K562 (cell line): ENCODE data around the gene PTGR3. TPM values are rescaled to one million over a fixed set of nuclear protein-coding genes. Genes with fewer than 3 reads are reported as not detected.

Experiments used
- NR3C1 ChIP-seq: sonication (generic); formaldehyde crosslinking; IDR thresholded peaks from 2 replicates; pipeline ENCODE4 v1.8.1; 2022; ENCODE audit warnings: missing genetic modification reagents
- ZBTB40 ChIP-seq, 2 experiments: fragments of 450-650 bp in 1 of 2; sonication (generic) in 1 of 2; formaldehyde crosslinking in 1 of 2; IDR thresholded peaks; 2 replicates each; pipeline versions ENCODE4 v1.7.1 to v1.9.0; 2016 to 2022; ENCODE audit warnings: inconsistent platforms in 1 of 2, mild to moderate bottlenecking in 1 of 2, missing genetic modification reagents in 1 of 2
- polyA plus RNA-seq, 8 experiments: library from polyadenylated mRNA; depleted of rRNA in 4 of 8; stranded (reverse) in 5 of 8; unstranded in 3 of 8; fragments of >200 nt; fragmentation: Nextera tagmentation in 2 of 8; fragmentation: Illumina TruSeq in 1 of 8; extraction: Ambion mirVana in 2 of 8; extraction: Trizol in 1 of 8; gene quantifications; 2 replicates each; pipeline versions ENCODE4 v1.2.1 to v1.2.3, GENCODE V29; 2011 to 2014; ENCODE audit warnings: inconsistent platforms in 1 of 8, missing spikeins in 1 of 8
- total RNA-seq, 7 experiments: library from RNA; depleted of rRNA in 6 of 7; stranded (reverse); fragments of >200 nt in 6 of 7; fragmentation: Illumina TruSeq in 2 of 7; extraction: Trizol in 2 of 7; gene quantifications; 2 replicates each; pipeline versions ENCODE4 v1.2.1 to v1.2.3, GENCODE V29; 2011 to 2021; ENCODE audit warnings: low replicate concordance in 1 of 7

PTGR3 gene
- total and polyA plus RNA-seq, 9 of the 15 experiments (the other 6 are each of a cell fraction or from before 2014, with no cell fraction given): 4.1 to 32.3 (median 15.3) TPM

DNA sequence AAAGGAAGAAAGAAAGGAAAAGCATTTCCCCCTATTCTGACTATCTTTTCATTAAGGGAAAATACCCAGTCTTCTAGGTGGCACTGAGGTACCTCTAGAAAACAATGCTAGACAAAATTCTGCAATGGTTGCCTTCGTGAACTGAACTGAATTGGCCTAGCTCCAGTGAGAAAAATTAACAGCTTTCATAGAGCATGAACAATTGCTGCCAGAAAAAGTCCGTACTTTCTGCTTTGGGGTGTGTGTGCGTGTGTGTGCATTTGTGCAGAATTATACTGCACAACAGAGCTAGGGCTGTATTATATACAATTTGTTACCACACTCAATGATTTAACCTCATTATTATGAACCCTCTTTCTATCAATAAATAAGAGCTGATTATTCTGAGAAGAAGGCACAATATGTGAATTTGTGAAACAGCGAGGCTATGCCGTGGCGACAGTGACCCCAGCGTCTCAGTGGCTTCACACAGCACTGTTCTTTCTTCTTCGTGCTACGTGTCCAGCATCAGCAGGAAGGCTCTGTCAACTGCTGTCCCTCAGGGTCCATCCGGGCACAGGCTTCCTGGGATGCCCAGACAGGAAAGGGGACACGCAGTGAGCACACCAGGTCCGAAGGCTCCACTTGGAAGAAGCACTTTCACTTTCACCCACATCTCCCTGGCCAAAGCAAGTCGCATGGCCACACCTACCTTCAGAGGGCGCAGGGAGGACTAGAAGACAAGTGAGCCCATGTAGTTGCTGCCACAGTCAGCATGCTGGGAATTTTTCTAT lies 47.5 kb downstream of the PTGR3 start (continued):
- TF ChIP-seq ZBTB40 (IDR thresholded peaks at IDR 0.05) (0 out of 2 replicates have a peak, but pooled peaks have one; percentile 34), ZBTB40 (CRISPR knock-in tag; IDR thresholded peaks at IDR 0.05) (no peak), NR3C1 (CRISPR knock-in tag) (no peak)
